Measurements from ENCODE around the gene NAA25.

DNA sequence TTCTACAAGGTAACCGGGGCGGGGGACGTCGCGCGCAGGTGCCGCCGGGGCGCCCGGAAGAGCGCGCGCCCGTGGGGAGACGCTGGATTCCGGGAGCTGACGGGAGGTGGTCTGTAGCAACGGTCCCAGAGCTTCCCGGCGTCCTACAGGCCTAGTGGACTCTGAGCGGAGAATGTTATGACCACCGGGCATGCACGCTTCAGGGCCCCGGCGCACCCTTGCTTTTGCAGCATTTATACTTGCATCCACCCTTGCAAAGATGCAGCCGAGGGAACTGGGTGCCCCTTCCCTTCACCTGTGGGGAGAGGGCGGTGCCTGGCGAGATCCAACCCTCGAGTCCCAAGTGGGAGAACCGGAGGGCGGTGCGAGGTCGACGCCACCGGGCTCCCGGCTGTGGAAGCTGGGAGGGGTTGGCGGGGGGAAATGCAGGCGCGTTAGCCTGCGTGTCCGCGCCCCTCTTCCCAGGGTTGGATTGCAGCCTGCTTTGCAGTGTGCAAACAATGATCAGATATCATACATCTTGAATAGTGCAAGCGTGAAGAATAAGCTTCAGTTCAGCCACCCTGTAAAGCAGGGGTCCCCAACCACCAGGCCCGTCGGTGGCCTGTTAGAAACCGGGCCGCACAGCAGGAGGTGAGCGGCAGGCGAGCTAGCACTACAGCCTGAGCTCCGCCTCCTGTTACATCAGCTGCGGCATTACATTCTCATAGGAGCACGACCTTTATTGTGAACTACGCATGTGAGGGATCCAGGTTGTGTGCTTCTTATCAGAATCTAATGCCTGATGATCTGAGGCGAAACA is 94.8 kb downstream of the NAA25 start:
- TF ChIP-seq, protein P1, sequence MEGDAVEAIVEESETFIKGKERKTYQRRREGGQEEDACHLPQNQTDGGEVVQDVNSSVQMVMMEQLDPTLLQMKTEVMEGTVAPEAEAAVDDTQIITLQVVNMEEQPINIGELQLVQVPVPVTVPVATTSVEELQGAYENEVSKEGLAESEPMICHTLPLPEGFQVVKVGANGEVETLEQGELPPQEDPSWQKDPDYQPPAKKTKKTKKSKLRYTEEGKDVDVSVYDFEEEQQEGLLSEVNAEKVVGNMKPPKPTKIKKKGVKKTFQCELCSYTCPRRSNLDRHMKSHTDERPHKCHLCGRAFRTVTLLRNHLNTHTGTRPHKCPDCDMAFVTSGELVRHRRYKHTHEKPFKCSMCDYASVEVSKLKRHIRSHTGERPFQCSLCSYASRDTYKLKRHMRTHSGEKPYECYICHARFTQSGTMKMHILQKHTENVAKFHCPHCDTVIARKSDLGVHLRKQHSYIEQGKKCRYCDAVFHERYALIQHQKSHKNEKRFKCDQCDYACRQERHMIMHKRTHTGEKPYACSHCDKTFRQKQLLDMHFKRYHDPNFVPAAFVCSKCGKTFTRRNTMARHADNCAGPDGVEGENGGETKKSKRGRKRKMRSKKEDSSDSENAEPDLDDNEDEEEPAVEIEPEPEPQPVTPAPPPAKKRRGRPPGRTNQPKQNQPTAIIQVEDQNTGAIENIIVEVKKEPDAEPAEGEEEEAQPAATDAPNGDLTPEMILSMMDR (IDR thresholded peaks at IDR 0.05) = no peak
- TF ChIP-seq POLR2A (IDR thresholded peaks at IDR 0.05) = no peak
